H1 (cell line): ENCODE measurements around the gene ST6GALNAC3. TPM values are rescaled to one million over a fixed set of nuclear protein-coding genes. Genes with fewer than 3 reads are reported as not detected.

Experiments
- CTCF ChIA-PET: fragments of 300-600 bp; sonication (Branson Sonifier 250); formaldehyde crosslinking; loops from one replicate; lab custom pipeline; 2021; ENCODE audit not compliant: partially characterized antibody; lab: Charles Lee
- POLR2A ChIA-PET: fragments of 300-600 bp; sonication (Branson Sonifier 250); formaldehyde crosslinking; loops from one replicate; lab custom pipeline; 2021; ENCODE audit warnings: inconsistent platforms; ENCODE audit not compliant: partially characterized antibody; lab: Charles Lee
- DNase-seq, 2 experiments: peaks; one replicate each; pipeline versions ENCODE4 v3.0.0 to v3.0.0-alpha.2; 2010 to 2022; ENCODE audit warnings: low spot score in 2 of 2, low read depth in 1 of 2, mixed read lengths in 1 of 2
- FAIRE-seq: peaks from 2 replicates; lab custom pipeline; 2011; peaks lifted over from hg19 to GRCh38; lab: Jason Lieb, UNC
- H2AFZ ChIP-seq: 2 replicates; pipeline ENCODE4 v1.8.1; 2012; ENCODE audit warnings: low read length, inconsistent platforms
- H2AK5ac ChIP-seq: 2 replicates; pipeline ENCODE4 v1.6.1; 2013; ENCODE audit warnings: low read depth, low read length
- H2BK120ac ChIP-seq: replicated peaks from 2 replicates; pipeline ENCODE3; 2013; ENCODE audit warnings: low read depth, low read length, inconsistent platforms
- H2BK12ac ChIP-seq: 2 replicates; pipeline ENCODE4 v1.6.1; 2013; ENCODE audit warnings: low read depth, low read length
- H2BK15ac ChIP-seq: 2 replicates; pipeline ENCODE4 v1.6.1; 2013; ENCODE audit warnings: low read length
- H2BK20ac ChIP-seq: 2 replicates; pipeline ENCODE4 v1.6.1; 2013; ENCODE audit warnings: low read length
- H2BK5ac ChIP-seq: 2 replicates; pipeline ENCODE4 v1.6.1; 2013; ENCODE audit warnings: low read depth, low read length
- H3K14ac ChIP-seq: 2 replicates; pipeline ENCODE4 v1.6.1; 2013; ENCODE audit warnings: inconsistent platforms; ENCODE audit not compliant: insufficient read length
- H3K18ac ChIP-seq: 2 replicates; pipeline ENCODE4 v1.6.1; 2013; ENCODE audit warnings: low read length; ENCODE audit errors: extremely low read depth
- H3K23ac ChIP-seq: 2 replicates; pipeline ENCODE4 v1.6.1; 2013; ENCODE audit warnings: inconsistent platforms; ENCODE audit not compliant: insufficient read length
- H3K23me2 ChIP-seq: 2 replicates; pipeline ENCODE4 v1.6.1; 2013; ENCODE audit warnings: low read depth, low read length
- H3K27ac ChIP-seq: 2 replicates; pipeline ENCODE4 v1.6.1; 2011; ENCODE audit warnings: low read depth, low read length, inconsistent platforms
- H3K27me3 ChIP-seq, 4 experiments: replicated peaks in 1 of 4; 1 replicate in 1 of 4; 2 replicates in 3 of 4; pipeline versions ENCODE4 v1.6.1 to v1.8.1; 2011 to 2013; ENCODE audit warnings: low read length in 3 of 4, mild to moderate bottlenecking in 3 of 4, inconsistent platforms in 2 of 4, mixed read lengths in 2 of 4, moderate library complexity in 1 of 4; ENCODE audit not compliant: control insufficient read depth in 3 of 4, insufficient read depth in 3 of 4; ENCODE audit errors: extremely low read depth in 1 of 4
- H3K36me3 ChIP-seq, 4 experiments: 2 replicates each; pipeline versions ENCODE4 v1.6.1 to v1.8.1; 2011 to 2013; ENCODE audit warnings: mild to moderate bottlenecking in 4 of 4, low read length in 3 of 4, moderate library complexity in 2 of 4, control low read depth in 1 of 4, inconsistent platforms in 1 of 4; ENCODE audit not compliant: insufficient read depth in 4 of 4, control insufficient read depth in 2 of 4
- H3K4ac ChIP-seq: replicated peaks from 2 replicates; pipeline ENCODE3; 2013; ENCODE audit warnings: low read length, low read depth, mixed read lengths, inconsistent platforms; ENCODE audit not compliant: insufficient read length
- H3K4me1 ChIP-seq, 4 experiments: replicated peaks in 1 of 4; 1 replicate in 1 of 4; 2 replicates in 3 of 4; pipeline versions ENCODE4 v1.6.1 to v1.8.1; 2011 to 2013; ENCODE audit warnings: low read length in 3 of 4, inconsistent platforms in 2 of 4, mixed read lengths in 1 of 4; ENCODE audit not compliant: insufficient read depth in 4 of 4, control insufficient read depth in 3 of 4
- H3K4me2 ChIP-seq, 2 experiments: 2 replicates each; pipeline versions ENCODE4 v1.6.1 to v1.8.1; 2011 to 2013; ENCODE audit warnings: low read depth in 2 of 2, low read length in 2 of 2, control low read depth in 1 of 2, inconsistent platforms in 1 of 2, mild to moderate bottlenecking in 1 of 2; ENCODE audit not compliant: insufficient read depth in 1 of 2
- H3K4me3 ChIP-seq, 4 experiments: fragments of 200-600, 300-600 bp in 1 of 4; sonication (generic), shearing (Covaris generic), sonication (Bioruptor Twin) in 1 of 4; 2 replicates each; pipeline versions ENCODE4 v1.5.1 to v1.8.1; 2011 to 2016; ENCODE audit warnings: low read length in 4 of 4, low read depth in 3 of 4, control low read depth in 2 of 4, inconsistent platforms in 2 of 4, mild to moderate bottlenecking in 2 of 4, mixed read lengths in 1 of 4, moderate library complexity in 1 of 4; ENCODE audit not compliant: insufficient read depth in 2 of 4; ENCODE audit errors: extremely low read depth in 1 of 4
- H3K56ac ChIP-seq: replicated peaks from 2 replicates; pipeline ENCODE3; 2013; ENCODE audit warnings: low read depth, mild to moderate bottlenecking, mixed read lengths, low read length, inconsistent platforms; ENCODE audit not compliant: insufficient read length
- H3K79me1 ChIP-seq: 2 replicates; pipeline ENCODE4 v1.6.1; 2013; ENCODE audit warnings: low read depth, low read length, control low read depth
- H3K79me2 ChIP-seq, 2 experiments: 2 replicates each; pipeline versions ENCODE4 v1.6.1 to v1.8.1; 2012 to 2013; ENCODE audit warnings: low read length in 2 of 2, mild to moderate bottlenecking in 2 of 2, inconsistent platforms in 1 of 2; ENCODE audit not compliant: insufficient read depth in 2 of 2, control insufficient read depth in 1 of 2
- H3K9ac ChIP-seq, 4 experiments: replicated peaks in 1 of 4; 1 replicate in 1 of 4; 2 replicates in 3 of 4; pipeline versions ENCODE4 v1.6.1 to v1.8.1; 2011 to 2013; ENCODE audit warnings: low read depth in 3 of 4, low read length in 3 of 4, control low read depth in 2 of 4, mild to moderate bottlenecking in 2 of 4, moderate library complexity in 2 of 4, inconsistent platforms in 1 of 4; ENCODE audit errors: extremely low read depth in 1 of 4
- H3K9me3 ChIP-seq, 2 experiments: 2 replicates each; pipeline versions ENCODE4 v1.6.1 to v1.8.1; 2012 to 2013; ENCODE audit warnings: mild to moderate bottlenecking in 2 of 2, moderate library complexity in 2 of 2, control low read depth in 1 of 2, inconsistent platforms in 1 of 2, low read depth in 1 of 2, low read length in 1 of 2, mixed read lengths in 1 of 2; ENCODE audit not compliant: insufficient read depth in 2 of 2
- H4K20me1 ChIP-seq, 2 experiments: replicated peaks in 1 of 2; 2 replicates each; pipeline versions ENCODE3 to v1.8.1; 2011 to 2013; ENCODE audit warnings: inconsistent platforms in 2 of 2, low read length in 2 of 2, mild to moderate bottlenecking in 1 of 2; ENCODE audit not compliant: insufficient read depth in 2 of 2, control insufficient read depth in 1 of 2
- H4K5ac ChIP-seq: 2 replicates; pipeline ENCODE4 v1.6.1; 2013; ENCODE audit warnings: low read length, low read depth, mixed read lengths, inconsistent platforms; ENCODE audit not compliant: insufficient read length
- H4K8ac ChIP-seq: 2 replicates; pipeline ENCODE4 v1.8.0; 2013; ENCODE audit warnings: mild to moderate bottlenecking, moderate library complexity, low read length, inconsistent platforms; ENCODE audit not compliant: insufficient read depth; ENCODE audit errors: extremely low read depth
- H4K91ac ChIP-seq: replicated peaks from 2 replicates; pipeline ENCODE3; 2013; ENCODE audit warnings: low read length, mixed read lengths, inconsistent platforms; ENCODE audit not compliant: insufficient read length
- CBX5 ChIP-seq: fragments of 300-800, 300-1000 bp; sonication (generic); IDR thresholded peaks from 2 replicates; pipeline ENCODE4 v1.7.1; 2016; ENCODE audit warnings: antibody characterized with exemption, low read length, low read depth
- EGR1 ChIP-seq: IDR thresholded peaks from 2 replicates; pipeline ENCODE4 v1.6.1; 2011; ENCODE audit warnings: low read depth, low read length, borderline replicate concordance
- HDAC2 ChIP-seq, 2 experiments: fragments of 300-600 bp in 1 of 2; sonication (generic) in 1 of 2; IDR thresholded peaks; 2 replicates each; pipeline ENCODE4 v1.6.1; 2011 to 2012; ENCODE audit warnings: low read depth in 2 of 2, low read length in 2 of 2, mild to moderate bottlenecking in 2 of 2, moderate library complexity in 2 of 2, borderline replicate concordance in 1 of 2, inconsistent platforms in 1 of 2
- NRF1 ChIP-seq: IDR thresholded peaks from 2 replicates; pipeline ENCODE4 v1.6.1; 2011; ENCODE audit warnings: mild to moderate bottlenecking, low read depth, low read length, improper control_type of control experiment
- SAP30 ChIP-seq: fragments of 300-600 bp; sonication (generic); IDR thresholded peaks from 2 replicates; pipeline ENCODE4 v1.7.1; 2012; ENCODE audit warnings: low read length, moderate library complexity, mild to moderate bottlenecking, inconsistent platforms; ENCODE audit not compliant: insufficient read depth, insufficient replicate concordance
- SIX5 ChIP-seq: IDR thresholded peaks from 2 replicates; pipeline ENCODE4 v1.6.1; 2011; ENCODE audit warnings: mild to moderate bottlenecking, low read depth, low read length
- SP2 ChIP-seq: IDR thresholded peaks from 2 replicates; pipeline ENCODE4 v1.6.1; 2012; ENCODE audit warnings: mild to moderate bottlenecking, low read length, inconsistent platforms
- WGBS, 2 experiments: shearing (Covaris generic) in 1 of 2; methylation state at CpG; one replicate each; pipeline versions ENCODE4 v1.1.6 to v1.1.7; 2013 to 2015; ENCODE audit warnings: low lambda C conversion rate in 2 of 2, mixed read lengths in 2 of 2, inconsistent platforms in 1 of 2, low coverage in 1 of 2, missing lambda C conversion rate in 1 of 2; ENCODE audit not compliant: insufficient replicate concordance in 2 of 2, insufficient coverage in 1 of 2, insufficient read length in 1 of 2; ENCODE audit errors: extremely low coverage in 1 of 2, missing lambda C conversion rate in 1 of 2; 5-methylcytosine and 5-hydroxymethylcytosine counted together
- polyA plus RNA-seq, 7 experiments: library from polyadenylated mRNA; depleted of rRNA in 3 of 7; stranded (reverse) in 5 of 7; unstranded in 2 of 7; fragments of >200 nt in 5 of 7; fragments of 200-250 nt in 2 of 7; gene quantifications; 1 replicate in 5 of 7; 2 replicates in 1 of 7; 4 replicates in 1 of 7; pipeline versions ENCODE4 v1.2.1 to v1.2.3, GENCODE V29; 2011 to 2013; ENCODE audit warnings: missing spikeins in 2 of 7, mixed read lengths in 2 of 7
- total RNA-seq: library from RNA; stranded (reverse); fragmentation: NEBNext Ultra II Directional; extraction: Animal tissue kit (Norgen Biotek cat#: 25700); gene quantifications from 2 replicates; pipeline ENCODE4 v1.2.1, GENCODE V29; 2021

The ST6GALNAC3 gene
- total and polyA plus RNA-seq, 2 of the 8 experiments (the other 6 are each of a cell fraction or from before 2014, with no cell fraction given) = 4.9 to 19.0 TPM

- H3K14ac ChIP-seq = no peak overlapping the region
- POLR2A ChIA-PET = interaction anchor here (0.6 kb wide), 1 partner anchor 308 kb away, joined by 3 read pairs; no protein-coding TSS in a partner anchor
- H3K23me2 ChIP-seq = no peaks in the 10 kb centered on the region
- H2BK120ac ChIP-seq = no peak overlapping the region
- DNase-seq (no peak), FAIRE-seq (no peak)
- H3K4ac ChIP-seq = no peak overlapping the region
- H2BK20ac ChIP-seq = no peak overlapping the region
- no peaks in the 10 kb centered on the region; a peak in 1 of 7 replicates for H3K27me3 ChIP-seq
- H3K9ac ChIP-seq = no peak overlapping the region
- H4K91ac ChIP-seq = no peak overlapping the region
- CTCF ChIA-PET = interaction anchor here (0.7 to 1.0 kb wide), 4 partner anchors 9 to 1244 kb away, joined by 3 read pairs; no protein-coding TSS in a partner anchor
- no peak overlapping the region for H4K5ac ChIP-seq
- H2AK5ac ChIP-seq = no peak overlapping the region
- no peak overlapping the region for H4K8ac ChIP-seq
- H3K36me3 ChIP-seq = no peaks in the 10 kb centered on the region
- no peaks in the 10 kb centered on the region for H4K20me1 ChIP-seq
- H3K27ac ChIP-seq = no peak overlapping the region
- H2BK15ac ChIP-seq = no peak overlapping the region
- no peaks in the 10 kb centered on the region for H3K9me3 ChIP-seq
- no peaks in the 10 kb centered on the region for H3K4me1 ChIP-seq
- H2BK12ac ChIP-seq = no peak overlapping the region
- WGBS, 2 experiments = 85% methylated on average over 4 of the region's 4 CpGs; no CpG with 5 or more reads in 1 of the 2 experiments
- no peak overlapping the region for H2BK5ac ChIP-seq
- no peak overlapping the region for H2AFZ ChIP-seq
- H3K56ac ChIP-seq = no peak overlapping the region
- H3K23ac ChIP-seq = no peak overlapping the region
- no peaks in the 10 kb centered on the region for H3K79me2 ChIP-seq
- H3K4me2 ChIP-seq = no peak overlapping the region
- H3K18ac ChIP-seq = no peak overlapping the region
- no peak overlapping the region for H3K4me3 ChIP-seq
- H3K79me1 ChIP-seq = no peaks in the 10 kb centered on the region
- no peak for TF ChIP-seq NRF1
- no peak for TF ChIP-seq HDAC2 (IDR thresholded peaks at IDR 0.05; ENCODE audit: borderline replicate concordance in 1 of 2, low read depth in 2 of 2, low read length in 2 of 2)
- TF ChIP-seq EGR1 = no peak
- no peak for TF ChIP-seq CBX5
- TF ChIP-seq SP2 = no peak
- TF ChIP-seq SIX5 = no peak
- no peak for TF ChIP-seq SAP30
Measured at GRCh38 chr1:76190749-76191424, 116.3 kb downstream of the ST6GALNAC3 start.
